GM08714 (cell line): ENCODE results near the gene TLE3.

Source experiments
- H3K4me3 ChIP-seq: fragments of 200-500 bp; sonication (Bioruptor generic); 2 replicates; pipeline ENCODE4 v1.5.1; 2014; ENCODE audit warnings: mild to moderate bottlenecking, low read length, inconsistent platforms
- ZNF274 ChIP-seq: IDR thresholded peaks from 2 replicates; pipeline ENCODE4 v1.6.1; 2012; ENCODE audit warnings: mild to moderate bottlenecking, low read depth, low read length

The TLE3 gene

DNA sequence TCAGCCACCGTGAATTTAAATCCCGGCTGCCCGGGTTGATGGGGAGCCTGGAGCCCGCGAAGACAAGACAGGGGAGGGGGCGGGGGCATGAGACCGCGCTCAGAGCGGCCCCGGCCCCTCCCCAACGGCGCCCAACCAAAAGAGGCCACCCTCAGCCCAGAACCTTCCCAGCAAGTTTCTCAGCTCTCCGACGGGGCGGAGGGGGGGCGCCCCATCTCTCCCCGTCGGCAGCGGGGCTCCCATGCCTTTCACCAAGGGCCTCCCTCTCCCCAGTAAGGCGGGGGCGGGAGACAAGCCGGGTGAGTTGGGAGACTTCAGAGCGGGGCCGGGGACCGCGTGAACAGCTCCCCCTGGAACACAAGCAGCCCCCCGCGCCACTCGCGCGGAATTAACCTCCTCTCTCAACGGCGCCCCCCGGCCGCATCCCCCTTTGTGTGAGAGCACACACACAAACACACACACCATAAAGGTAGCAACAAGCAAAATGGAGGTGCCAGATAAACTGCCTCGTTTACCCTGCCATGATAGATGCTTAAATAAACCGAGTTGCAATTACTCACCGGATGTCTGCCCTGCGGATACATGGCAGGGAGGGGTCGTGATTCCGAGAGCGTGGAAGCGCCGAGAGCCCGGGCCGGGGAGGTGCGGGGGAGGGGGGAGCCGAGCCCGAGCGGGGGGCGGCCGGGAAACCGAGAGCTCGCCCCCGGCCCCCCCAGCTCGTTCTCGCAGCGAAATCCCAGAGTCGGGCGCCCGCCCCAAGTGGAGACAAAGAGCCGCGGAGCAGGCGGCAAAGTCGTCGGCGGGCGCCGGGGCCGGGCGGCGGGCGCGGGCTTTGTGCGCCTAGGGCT, 1.3 kb downstream of the TLE3 start:
- TF ChIP-seq ZNF274, result no peak
- peak overlapping the region; percentile 77 for H3K4me3 ChIP-seq

- TF ChIP-seq ZNF274, result no peak
- H3K4me3 ChIP-seq, result peak overlapping the region; percentile 77
Observed at GRCh38 chr15:70095408-70096214, 2.1 kb downstream of the TLE3 start.

DNA sequence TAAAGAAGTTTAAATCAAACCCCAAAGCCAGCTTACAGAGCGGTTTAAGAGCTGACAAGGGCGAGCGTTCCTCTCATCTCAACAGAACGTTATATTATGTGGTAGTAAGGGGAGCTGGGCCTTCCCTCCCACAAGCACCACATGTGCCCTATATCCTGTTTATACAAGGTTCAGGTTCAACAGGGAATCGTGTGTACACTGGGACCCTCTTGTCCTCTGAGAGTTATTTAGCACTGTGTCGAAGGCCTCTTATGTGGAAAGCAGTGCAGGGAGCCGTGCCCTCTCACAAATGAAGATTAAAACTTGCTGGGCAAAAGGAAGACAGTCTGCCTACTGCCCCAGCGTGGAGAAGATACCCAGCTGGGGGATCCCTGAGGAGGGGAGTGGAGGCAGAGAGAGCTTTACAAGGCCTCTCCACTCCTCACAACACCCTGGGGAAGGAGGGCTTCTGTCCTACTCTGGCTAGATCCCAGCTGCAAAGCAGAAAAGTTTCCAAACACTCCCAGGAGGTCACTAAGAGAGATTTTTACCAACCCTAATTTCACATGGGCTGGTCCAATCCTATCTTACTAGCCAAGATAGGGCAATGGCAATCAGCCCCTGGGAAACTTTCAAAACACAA, 2.9 kb downstream of the TLE3 start:
- H3K4me3 ChIP-seq, result peak overlapping the region; percentile 77
- TF ChIP-seq ZNF274, result no peak

- no peak overlapping the region; the same call in 1 of the 2 replicates for H3K4me3 ChIP-seq
- no peak for TF ChIP-seq ZNF274
Observed at GRCh38 chr15:70093481-70094319, 4.0 kb downstream of the TLE3 start.

- no peak overlapping the region for H3K4me3 ChIP-seq
- TF ChIP-seq ZNF274, result no peak
Observed at GRCh38 chr15:70093070-70093469, 4.6 kb downstream of the TLE3 start.

- no peak overlapping the region; the same call in 1 of the 2 replicates for H3K4me3 ChIP-seq
- no peak for TF ChIP-seq ZNF274
Observed at GRCh38 chr15:70092464-70093027, 5.2 kb downstream of the TLE3 start.

DNA sequence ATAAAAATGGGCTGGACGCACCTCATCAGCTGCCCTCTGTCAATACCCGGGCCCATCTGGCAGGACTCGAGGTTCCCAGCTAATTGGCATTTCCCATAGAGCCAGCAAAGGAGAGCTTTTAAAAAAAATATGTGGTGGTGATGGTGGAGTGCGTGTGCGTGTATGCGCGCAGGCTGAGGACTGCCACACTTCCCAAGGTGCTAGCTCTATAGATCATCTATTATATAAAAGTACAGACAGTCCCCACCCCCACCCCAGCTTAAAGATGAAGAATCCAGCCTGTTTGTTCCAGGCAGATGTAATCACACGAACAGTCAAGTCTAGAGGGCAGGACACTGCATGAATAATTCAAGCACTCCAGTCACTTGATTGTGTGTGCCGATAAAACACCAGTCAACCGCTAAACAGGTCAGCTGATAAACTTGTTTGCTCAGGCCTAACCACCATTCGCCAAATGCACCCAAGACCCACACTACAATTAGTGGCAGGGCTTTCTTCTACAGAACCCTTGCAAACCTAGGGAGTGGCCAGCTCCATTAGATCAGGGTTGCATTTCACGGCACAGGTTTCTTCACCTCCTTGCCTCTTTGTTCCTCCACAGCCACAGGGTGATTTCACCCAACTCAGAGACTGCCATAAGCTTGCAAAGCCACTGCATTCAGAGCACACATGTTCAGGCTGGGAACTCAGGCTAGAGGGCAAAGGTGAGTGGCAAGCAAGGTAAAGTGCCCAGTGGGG, 5.8 kb downstream of the TLE3 start:
- no peak for TF ChIP-seq ZNF274
- no peak overlapping the region for H3K4me3 ChIP-seq

- no peak for TF ChIP-seq ZNF274
- no peak overlapping the region for H3K4me3 ChIP-seq
Observed at GRCh38 chr15:70090436-70091296, 7.1 kb downstream of the TLE3 start.

DNA sequence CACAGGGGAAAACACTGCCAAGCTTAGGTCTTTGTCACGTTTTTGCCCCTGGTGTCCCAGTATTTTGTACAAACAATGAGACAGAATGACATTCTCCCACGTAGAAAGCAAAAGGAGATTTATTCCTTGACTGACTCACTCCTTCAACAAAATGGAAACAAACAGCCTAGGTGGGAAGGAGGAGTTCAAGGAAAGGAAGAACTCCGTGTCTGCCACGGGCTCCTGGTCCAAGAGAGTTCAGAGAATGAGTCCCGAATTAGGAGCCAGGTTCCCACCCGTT, 8.1 kb downstream of the TLE3 start:
- H3K4me3 ChIP-seq, result no peak overlapping the region
- no peak for TF ChIP-seq ZNF274

- H3K4me3 ChIP-seq, result no peak overlapping the region
Observed at GRCh38 chr15:70088887-70089691, 8.6 kb downstream of the TLE3 start.

DNA sequence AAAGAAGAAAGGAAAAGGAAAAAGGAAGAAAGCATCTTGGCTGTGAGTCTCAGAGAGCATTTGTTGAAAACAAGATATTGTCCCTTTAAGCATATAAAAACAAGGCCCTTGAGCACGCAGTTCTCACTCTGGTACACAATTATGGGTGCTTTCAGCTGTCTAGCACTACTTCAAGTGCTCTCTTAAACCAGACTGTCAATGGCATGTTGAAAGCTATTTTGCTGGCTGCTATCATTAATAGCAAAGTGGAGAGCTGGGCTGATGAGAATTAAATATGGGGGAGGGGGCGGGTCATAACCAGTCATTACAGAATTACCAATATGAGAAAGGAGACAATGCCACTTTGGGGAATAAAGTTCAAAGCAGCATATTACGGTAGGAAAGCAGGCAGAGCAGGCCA, 9.3 kb downstream of the TLE3 start:
- no peak overlapping the region for H3K4me3 ChIP-seq
- TF ChIP-seq ZNF274, result no peak

More at GRCh38 chr15:70088887-70089691, 8.6 kb downstream of the TLE3 start:
- no peak for TF ChIP-seq ZNF274
